ENCODE results near the gene LAMC3.

LAMC3 gene

DNA sequence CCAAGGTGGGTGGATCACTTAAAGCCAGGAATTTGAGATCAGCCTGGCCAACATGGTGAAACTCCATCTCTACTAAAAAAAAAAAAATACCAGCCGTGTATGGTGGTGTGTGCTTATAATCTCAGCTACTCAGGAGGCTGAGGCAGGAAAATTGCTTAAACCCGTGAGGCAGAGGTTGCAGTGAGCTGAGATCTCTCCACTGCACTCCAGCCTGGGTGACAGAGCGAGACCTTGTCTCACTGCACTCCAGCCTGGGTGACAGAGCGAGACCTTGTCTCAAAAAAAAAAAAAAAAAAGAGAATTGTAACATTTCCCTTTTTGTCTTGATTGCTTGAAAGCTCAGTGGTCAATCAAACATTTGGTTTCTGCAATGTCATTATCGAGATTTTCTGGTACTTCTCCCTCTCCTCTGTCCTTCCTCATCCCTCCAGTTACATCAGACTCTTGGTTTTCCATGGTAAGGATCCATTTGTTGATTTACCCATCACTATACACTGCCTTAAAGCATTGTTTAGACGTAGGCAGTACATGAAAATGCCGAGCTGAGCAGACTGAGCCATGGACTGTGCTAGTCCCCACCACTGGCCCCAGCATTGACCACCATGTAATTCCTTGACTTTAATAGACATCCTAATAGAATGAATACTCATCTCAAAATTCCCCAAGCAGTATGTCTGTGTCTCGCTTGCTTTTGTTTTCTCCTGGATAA is 75.8 kb downstream of the LAMC3 start:
- Histone ChIP-seq H3K18ac (ENCODE audit: low read length) (no peak overlapping the region), H3K79me1 (ENCODE audit: low read length) (no peaks in the 10 kb centered on the region), H3K4me1 (ENCODE audit: control insufficient read depth, low read depth, low read length) (no peaks in the 10 kb centered on the region), H3K27me3 (ENCODE audit: insufficient read depth, low read length, poor library complexity) (no peaks in the 10 kb centered on the region), H2AK5ac (ENCODE audit: low read length) (no peak overlapping the region), H3K4ac (ENCODE audit: low read depth, low read length) (no peak overlapping the region), H4K5ac (ENCODE audit: low read length) (no peak overlapping the region), H3K9ac (ENCODE audit: low read length) (no peak overlapping the region), H3K56ac (ENCODE audit: low read length) (no peak overlapping the region), H2BK120ac (ENCODE audit: low read depth, low read length) (no peak overlapping the region), H3K27ac (ENCODE audit: low read depth, low read length) (no peak overlapping the region), H3K23ac (ENCODE audit: low read length) (no peak overlapping the region), H3K4me3 (ENCODE audit: low read length) (no peak overlapping the region), H3K36me3 (ENCODE audit: control insufficient read depth, insufficient read depth, low read length) (peaks cover 3% of the 10 kb centered on the region), H4K8ac (ENCODE audit: low read depth, low read length) (no peak overlapping the region), H2BK15ac (replicated peaks; ENCODE audit: low read depth) (no peak overlapping the region), H2BK5ac (ENCODE audit: low read length) (no peak overlapping the region), H3K79me2 (ENCODE audit: control insufficient read depth, insufficient read depth, low read length) (no peaks in the 10 kb centered on the region), H3K4me2 (ENCODE audit: low read length) (no peak overlapping the region)
- no peak for DNase-seq
- WGBS (ENCODE audit: extremely low coverage, insufficient coverage, low lambda C conversion rate): no CpG with 5 or more reads among the region's 8 CpGs

DNA sequence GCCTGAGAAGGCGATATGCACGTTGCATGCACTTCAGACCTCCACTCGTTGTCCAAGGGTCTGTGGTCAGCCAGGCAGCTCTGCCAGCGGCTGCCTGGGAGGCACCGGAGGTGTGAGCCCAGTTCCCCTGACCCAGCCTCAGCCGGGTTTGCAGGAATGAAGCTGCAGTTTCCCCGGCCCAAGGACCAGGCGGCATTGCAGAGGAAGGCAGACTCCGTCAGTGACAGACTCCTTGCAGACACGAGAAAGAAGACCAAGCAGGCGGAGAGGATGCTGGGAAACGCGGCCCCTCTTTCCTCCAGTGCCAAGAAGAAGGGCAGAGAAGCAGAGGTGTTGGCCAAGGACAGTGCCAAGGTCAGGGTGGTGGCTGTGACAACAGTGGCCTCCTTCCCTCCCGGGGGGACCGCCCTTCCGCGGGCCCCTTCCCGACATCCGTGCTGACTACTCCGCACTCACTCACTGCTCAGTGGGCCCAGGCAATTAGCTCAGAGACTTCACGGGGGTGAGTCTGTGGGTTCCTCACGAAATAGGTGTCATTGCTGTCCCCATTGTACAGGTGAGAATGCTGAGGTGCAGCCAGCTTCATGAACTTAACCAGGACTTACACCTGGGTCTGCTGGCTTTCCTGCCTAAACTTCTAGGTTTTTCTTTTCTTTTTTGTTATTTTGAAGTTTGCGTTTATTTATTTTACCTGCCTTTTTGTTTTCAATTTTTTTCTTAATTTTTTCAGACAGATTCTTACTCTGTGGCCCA is 76.6 kb downstream of the LAMC3 start:
- Histone ChIP-seq H2BK15ac (replicated peaks; ENCODE audit: low read depth) (no peak overlapping the region), H3K4ac (ENCODE audit: low read depth, low read length) (no peak overlapping the region), H3K27me3 (ENCODE audit: insufficient read depth, low read length, poor library complexity) (no peaks in the 10 kb centered on the region), H3K4me3 (ENCODE audit: low read length) (no peak overlapping the region), H4K8ac (ENCODE audit: low read depth, low read length) (no peak overlapping the region), H3K79me2 (ENCODE audit: control insufficient read depth, insufficient read depth, low read length) (no peaks in the 10 kb centered on the region), H4K5ac (ENCODE audit: low read length) (no peak overlapping the region), H3K27ac (ENCODE audit: low read depth, low read length) (no peak overlapping the region), H2BK5ac (ENCODE audit: low read length) (no peak overlapping the region), H3K79me1 (ENCODE audit: low read length) (no peaks in the 10 kb centered on the region), H3K23ac (ENCODE audit: low read length) (no peak overlapping the region), H3K56ac (ENCODE audit: low read length) (no peak overlapping the region), H3K36me3 (ENCODE audit: control insufficient read depth, insufficient read depth, low read length) (peaks cover 4% of the 10 kb centered on the region), H2AK5ac (ENCODE audit: low read length) (no peak overlapping the region), H3K18ac (ENCODE audit: low read length) (no peak overlapping the region), H3K4me2 (ENCODE audit: low read length) (no peak overlapping the region), H2BK120ac (ENCODE audit: low read depth, low read length) (no peak overlapping the region), H3K4me1 (ENCODE audit: control insufficient read depth, low read depth, low read length) (no peaks in the 10 kb centered on the region), H3K9ac (ENCODE audit: low read length) (no peak overlapping the region)
- WGBS (ENCODE audit: extremely low coverage, insufficient coverage, low lambda C conversion rate): no CpG with 5 or more reads among the region's 23 CpGs
- DNase-seq: no peak

DNA sequence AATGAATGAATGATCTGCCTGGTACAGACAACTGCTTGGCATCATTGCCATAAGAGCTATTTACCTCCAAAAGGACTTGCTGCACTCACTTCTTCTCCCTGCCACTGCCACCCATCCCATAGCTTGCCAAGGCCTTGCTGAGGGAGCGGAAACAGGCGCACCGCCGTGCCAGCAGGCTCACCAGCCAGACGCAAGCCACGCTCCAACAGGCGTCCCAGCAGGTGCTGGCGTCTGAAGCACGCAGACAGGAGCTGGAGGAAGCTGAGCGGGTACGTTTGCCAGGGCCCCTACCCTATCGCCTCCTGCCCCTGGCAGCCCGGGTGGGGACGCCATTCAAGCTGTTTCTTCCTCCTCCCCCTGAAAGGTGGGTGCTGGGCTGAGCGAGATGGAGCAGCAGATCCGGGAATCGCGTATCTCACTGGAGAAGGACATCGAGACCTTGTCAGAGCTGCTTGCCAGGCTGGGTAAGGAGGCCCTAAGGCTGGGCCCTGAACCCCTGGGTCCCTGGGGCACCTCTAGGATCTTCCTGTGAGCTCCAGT is 78.5 kb downstream of the LAMC3 start:
- Histone ChIP-seq H4K8ac (ENCODE audit: low read depth, low read length) (no peak overlapping the region), H3K18ac (ENCODE audit: low read length) (no peak overlapping the region), H3K9ac (ENCODE audit: low read length) (no peak overlapping the region), H3K27ac (ENCODE audit: low read depth, low read length) (no peak overlapping the region), H3K23ac (ENCODE audit: low read length) (no peak overlapping the region), H3K36me3 (ENCODE audit: control insufficient read depth, insufficient read depth, low read length) (peaks cover 6% of the 10 kb centered on the region), H3K56ac (ENCODE audit: low read length) (no peak overlapping the region), H3K79me2 (ENCODE audit: control insufficient read depth, insufficient read depth, low read length) (no peaks in the 10 kb centered on the region), H3K4ac (ENCODE audit: low read depth, low read length) (no peak overlapping the region), H2BK120ac (ENCODE audit: low read depth, low read length) (no peak overlapping the region), H3K79me1 (ENCODE audit: low read length) (no peaks in the 10 kb centered on the region), H3K4me1 (ENCODE audit: control insufficient read depth, low read depth, low read length) (no peaks in the 10 kb centered on the region), H3K4me3 (ENCODE audit: low read length) (no peak overlapping the region), H3K4me2 (ENCODE audit: low read length) (no peak overlapping the region), H4K5ac (ENCODE audit: low read length) (no peak overlapping the region), H2BK15ac (replicated peaks; ENCODE audit: low read depth) (no peak overlapping the region), H2BK5ac (ENCODE audit: low read length) (no peak overlapping the region), H2AK5ac (ENCODE audit: low read length) (no peak overlapping the region), H3K27me3 (ENCODE audit: insufficient read depth, low read length, poor library complexity) (no peaks in the 10 kb centered on the region)
- no CpG with 5 or more reads among the region's 19 CpGs for WGBS (ENCODE audit: extremely low coverage, insufficient coverage, low lambda C conversion rate)
- DNase-seq: no peak

DNA sequence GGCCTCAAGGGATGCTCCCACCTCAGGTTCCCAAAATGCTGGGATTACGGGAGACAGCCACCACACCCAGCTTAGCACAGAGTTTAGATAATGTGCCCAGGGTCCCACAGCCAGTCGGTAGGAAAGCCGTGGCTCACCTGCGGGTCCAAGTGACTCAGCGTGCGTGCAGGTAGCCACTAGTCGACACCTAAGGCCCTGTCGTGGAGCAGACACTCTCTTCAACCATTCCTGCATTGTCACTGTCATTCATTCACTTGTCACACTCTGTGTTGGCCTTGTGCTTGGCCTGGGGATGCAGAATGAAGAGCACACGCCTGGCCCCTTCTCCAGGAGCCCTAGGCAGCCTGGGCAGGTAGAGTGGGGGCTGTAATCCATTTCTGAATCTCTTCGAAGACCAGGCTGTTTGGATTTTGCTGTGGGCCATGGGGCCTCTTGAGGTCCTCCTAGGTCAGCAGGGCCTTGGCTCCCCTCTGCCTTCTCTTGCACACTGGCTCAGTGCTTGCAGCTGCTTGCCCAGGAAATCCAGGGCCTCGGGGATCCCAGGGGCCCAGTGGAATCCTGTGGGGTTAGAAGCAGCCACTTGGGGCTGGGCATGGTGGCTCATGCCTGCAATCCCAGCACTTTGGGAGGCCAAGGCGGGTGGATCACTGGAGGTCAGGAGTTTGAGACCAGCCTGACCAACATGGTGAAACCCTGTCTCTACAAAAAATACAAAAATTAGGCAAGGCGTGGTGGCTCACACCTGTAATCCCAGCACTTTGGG is 81.2 kb downstream of the LAMC3 start:
- Histone ChIP-seq H3K56ac (ENCODE audit: low read length) (no peak overlapping the region), H3K27ac (ENCODE audit: low read depth, low read length) (no peak overlapping the region), H3K4me2 (ENCODE audit: low read length) (no peak overlapping the region), H3K9ac (ENCODE audit: low read length) (no peak overlapping the region), H2AK5ac (ENCODE audit: low read length) (no peak overlapping the region), H3K18ac (ENCODE audit: low read length) (no peak overlapping the region), H3K79me1 (ENCODE audit: low read length) (no peaks in the 10 kb centered on the region), H3K36me3 (ENCODE audit: control insufficient read depth, insufficient read depth, low read length) (peaks cover 6% of the 10 kb centered on the region), H4K8ac (ENCODE audit: low read depth, low read length) (no peak overlapping the region), H3K4ac (ENCODE audit: low read depth, low read length) (no peak overlapping the region), H2BK15ac (replicated peaks; ENCODE audit: low read depth) (no peak overlapping the region), H3K23ac (ENCODE audit: low read length) (no peak overlapping the region), H3K27me3 (ENCODE audit: insufficient read depth, low read length, poor library complexity) (no peaks in the 10 kb centered on the region), H4K5ac (ENCODE audit: low read length) (no peak overlapping the region), H2BK5ac (ENCODE audit: low read length) (no peak overlapping the region), H3K4me3 (ENCODE audit: low read length) (no peak overlapping the region), H3K79me2 (ENCODE audit: control insufficient read depth, insufficient read depth, low read length) (no peaks in the 10 kb centered on the region), H3K4me1 (ENCODE audit: control insufficient read depth, low read depth, low read length) (no peaks in the 10 kb centered on the region), H2BK120ac (ENCODE audit: low read depth, low read length) (no peak overlapping the region)
- no CpG with 5 or more reads among the region's 13 CpGs for WGBS (ENCODE audit: extremely low coverage, insufficient coverage, low lambda C conversion rate)
- DNase-seq: no peak

DNA sequence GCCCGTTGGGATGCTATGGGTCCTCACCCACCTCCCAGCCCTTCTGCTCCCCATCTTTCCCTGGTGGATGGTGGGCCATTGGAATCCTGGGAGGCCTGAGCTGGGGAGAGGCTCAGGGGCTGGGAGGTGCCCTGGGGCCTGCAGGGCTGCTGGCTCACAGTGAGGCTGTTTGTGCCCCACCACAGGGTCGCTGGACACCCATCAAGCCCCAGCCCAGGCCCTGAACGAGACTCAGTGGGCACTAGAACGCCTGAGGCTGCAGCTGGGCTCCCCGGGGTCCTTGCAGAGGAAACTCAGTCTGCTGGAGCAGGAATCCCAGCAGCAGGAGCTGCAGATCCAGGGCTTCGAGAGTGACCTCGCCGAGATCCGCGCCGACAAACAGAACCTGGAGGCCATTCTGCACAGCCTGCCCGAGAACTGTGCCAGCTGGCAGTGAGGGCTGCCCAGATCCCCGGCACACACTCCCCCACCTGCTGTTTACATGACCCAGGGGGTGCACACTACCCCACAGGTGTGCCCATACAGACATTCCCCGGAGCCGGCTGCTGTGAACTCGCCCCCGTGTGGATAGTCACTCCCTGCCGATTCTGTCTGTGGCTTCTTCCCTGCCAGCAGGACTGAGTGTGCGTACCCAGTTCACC is 82.5 kb downstream of the LAMC3 start:
- DNase-seq: no peak
- H3K4ac ChIP-seq (ENCODE audit: low read depth, low read length): no peak overlapping the region
- no peaks in the 10 kb centered on the region for H3K79me1 ChIP-seq (ENCODE audit: low read length)
- no peak overlapping the region for H2BK5ac ChIP-seq (ENCODE audit: low read length)
- no peak overlapping the region for H2BK15ac ChIP-seq (replicated peaks; ENCODE audit: low read depth)
- H3K79me2 ChIP-seq (ENCODE audit: control insufficient read depth, insufficient read depth, low read length): no peaks in the 10 kb centered on the region
- no peak overlapping the region for H3K27ac ChIP-seq (ENCODE audit: low read depth, low read length)
- H3K23ac ChIP-seq (ENCODE audit: low read length): no peak overlapping the region
- H3K56ac ChIP-seq (ENCODE audit: low read length): no peak overlapping the region
- no peak overlapping the region for H3K18ac ChIP-seq (ENCODE audit: low read length)
- no peaks in the 10 kb centered on the region for H3K4me1 ChIP-seq (ENCODE audit: control insufficient read depth, low read depth, low read length)
- no peak overlapping the region for H2BK120ac ChIP-seq (ENCODE audit: low read depth, low read length)
- H2AK5ac ChIP-seq (ENCODE audit: low read length): no peak overlapping the region
- H3K9ac ChIP-seq (ENCODE audit: low read length): no peak overlapping the region
- no peak overlapping the region for H4K8ac ChIP-seq (ENCODE audit: low read depth, low read length)
- no peak overlapping the region for H3K4me3 ChIP-seq (ENCODE audit: low read length)
- no CpG with 5 or more reads among the region's 19 CpGs for WGBS (ENCODE audit: extremely low coverage, insufficient coverage, low lambda C conversion rate)
- no peak overlapping the region for H3K4me2 ChIP-seq (ENCODE audit: low read length)
- no peak overlapping the region for H4K5ac ChIP-seq (ENCODE audit: low read length)
- no peaks in the 10 kb centered on the region for H3K27me3 ChIP-seq (ENCODE audit: insufficient read depth, low read length, poor library complexity)
- peaks cover 6% of the 10 kb centered on the region for H3K36me3 ChIP-seq (ENCODE audit: control insufficient read depth, insufficient read depth, low read length)
